Effector memory CD4-positive, alpha-beta T cell (primary cell): ENCODE results near the gene PWWP2B.
A peak's percentile ranks its signal among the peaks of the same experiment; 100 is the strongest.

ENCODE experiments used
- DNase-seq, 3 donors: peaks; one replicate each; pipeline ENCODE4 v3.0.0-alpha.2; 2020
- H3K27ac ChIP-seq: 2 replicates; pipeline ENCODE4 v1.7.0; 2013; ENCODE audit warnings: mild to moderate bottlenecking, low read length, moderate library complexity; ENCODE audit not compliant: insufficient read depth, poor library complexity, severe bottlenecking
- H3K27me3 ChIP-seq: replicated peaks from 2 replicates; pipeline ENCODE4 v1.7.0; 2013; ENCODE audit warnings: mild to moderate bottlenecking, low read length; ENCODE audit not compliant: insufficient read depth, control insufficient read depth, poor library complexity, severe bottlenecking
- H3K36me3 ChIP-seq: 2 replicates; pipeline ENCODE4 v1.7.0; 2013; ENCODE audit warnings: mild to moderate bottlenecking, low read length, moderate library complexity; ENCODE audit not compliant: control insufficient read depth, insufficient read depth
- H3K4me1 ChIP-seq: 2 replicates; pipeline ENCODE4 v1.7.0; 2013; ENCODE audit warnings: low read length, mild to moderate bottlenecking; ENCODE audit not compliant: control insufficient read depth, insufficient read depth, poor library complexity, severe bottlenecking
- H3K4me3 ChIP-seq: 2 replicates; pipeline ENCODE4 v1.7.0; 2013; ENCODE audit warnings: low read length, low read depth, mild to moderate bottlenecking; ENCODE audit not compliant: insufficient read depth, poor library complexity, severe bottlenecking
- H3K9me3 ChIP-seq: 2 replicates; pipeline ENCODE4 v1.7.0; 2013; ENCODE audit warnings: mild to moderate bottlenecking, low read length, moderate library complexity; ENCODE audit not compliant: control insufficient read depth

The PWWP2B gene

DNA sequence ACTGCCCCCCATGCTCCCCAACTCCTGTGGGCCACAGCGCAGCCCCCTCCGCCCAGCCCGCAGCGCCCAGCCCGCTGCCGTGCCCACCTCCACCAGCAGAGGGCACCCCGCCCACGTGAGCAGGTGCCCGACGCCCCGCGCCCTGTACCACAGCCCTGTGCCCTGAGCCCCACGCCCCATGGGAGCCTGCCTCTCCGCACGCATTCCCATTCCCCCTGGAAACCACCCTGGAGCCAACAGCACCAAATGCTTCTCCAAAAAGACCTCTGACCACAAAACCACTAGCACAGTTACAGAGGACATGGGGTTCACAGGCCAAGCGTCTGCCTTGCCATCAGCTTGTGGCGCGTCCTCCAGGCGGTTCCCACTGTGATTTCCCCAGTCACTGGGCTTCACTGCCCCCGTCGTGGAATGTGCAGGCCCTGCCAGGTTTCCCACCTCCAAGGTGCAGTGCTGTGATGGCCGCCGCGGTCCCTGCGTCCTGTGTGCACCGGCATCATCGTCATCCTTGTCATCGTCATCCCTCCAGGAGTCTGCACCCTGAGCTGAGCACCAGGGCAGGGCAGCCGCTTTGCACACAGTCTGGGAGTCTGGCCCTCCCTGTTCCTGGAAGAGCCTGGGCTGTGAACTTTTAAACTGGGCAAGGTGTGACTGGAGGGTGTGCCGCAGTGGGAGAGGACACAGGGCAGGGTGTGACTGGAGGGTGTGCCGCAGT lies 61.7 kb downstream of the PWWP2B start:
- Histone ChIP-seq H3K27me3 (no peaks in the 10 kb centered on the region), H3K4me3 (no peak overlapping the region)

DNA sequence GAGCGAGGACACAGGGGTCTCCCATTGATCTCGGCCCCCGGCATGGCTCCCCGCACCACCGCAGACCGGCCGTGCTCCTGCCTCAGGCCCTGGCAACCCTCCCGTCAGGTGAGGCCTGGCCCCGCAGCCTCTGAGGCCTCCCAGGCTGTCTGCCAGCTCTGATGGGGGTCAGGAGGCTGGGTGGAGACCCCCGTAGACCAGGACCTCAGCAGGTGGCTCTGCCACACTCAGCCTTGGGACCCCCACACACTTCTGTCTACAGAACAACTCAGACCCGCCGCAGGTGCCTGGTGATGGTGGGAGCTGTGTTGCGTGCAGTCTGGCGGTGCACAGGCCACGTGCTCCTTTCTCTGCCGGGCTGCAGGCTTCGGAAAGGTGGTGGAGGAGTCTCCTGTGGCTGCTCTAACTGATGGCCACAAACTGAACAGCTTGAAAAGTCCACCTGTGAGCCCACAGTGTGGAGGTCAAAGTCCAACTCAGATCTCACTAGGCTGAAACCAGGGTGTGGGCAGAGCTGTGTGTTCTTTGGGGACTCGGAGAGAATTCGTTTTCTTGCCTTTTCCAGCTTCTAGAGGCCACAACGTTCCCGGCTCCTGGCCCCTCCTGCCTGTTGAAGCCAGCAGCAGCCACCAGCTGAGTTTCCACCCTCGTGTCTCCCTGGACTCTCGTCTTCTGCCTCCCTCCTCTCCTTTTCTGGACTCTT lies 62.5 kb downstream of the PWWP2B start:
- Histone ChIP-seq H3K4me1 (no peaks in the 10 kb centered on the region), H3K27ac (no peak overlapping the region), H3K9me3 (no peaks in the 10 kb centered on the region), H3K27me3 (no peaks in the 10 kb centered on the region), H3K36me3 (no peaks in the 10 kb centered on the region), H3K4me3 (no peak overlapping the region)
- DNase-seq = no peak

More for the DNA sequence above, 61.7 kb downstream of the PWWP2B start:
- no peaks in the 10 kb centered on the region for H3K36me3 ChIP-seq
- no peaks in the 10 kb centered on the region for H3K9me3 ChIP-seq
- peak; percentile 32 to 49 (median 34) for DNase-seq
- H3K27ac ChIP-seq = no peak overlapping the region
- H3K4me1 ChIP-seq = no peaks in the 10 kb centered on the region

DNA sequence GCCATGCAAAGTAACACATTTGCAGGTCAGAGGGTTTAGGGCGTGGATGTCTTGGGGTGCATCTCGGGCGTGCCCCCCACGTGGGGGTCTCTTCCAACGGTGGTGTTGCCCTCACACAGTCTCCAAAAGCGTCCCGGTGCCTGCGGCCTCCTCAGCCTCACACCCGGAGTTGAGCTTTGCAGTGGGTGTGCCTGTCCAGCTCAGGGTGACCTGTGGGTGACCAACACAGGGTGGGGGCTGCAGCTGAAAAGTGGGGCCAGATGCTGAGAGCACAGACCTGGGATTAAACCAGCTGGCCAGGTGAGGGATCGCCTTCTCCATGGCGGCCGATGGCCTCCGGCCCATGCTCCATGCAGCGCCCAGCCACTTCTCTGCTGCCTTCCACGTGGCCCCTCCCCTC lies 63.1 kb downstream of the PWWP2B start:
- H3K27me3 ChIP-seq = no peaks in the 10 kb centered on the region
- H3K36me3 ChIP-seq = no peaks in the 10 kb centered on the region
- DNase-seq = no peak
- no peaks in the 10 kb centered on the region for H3K9me3 ChIP-seq
- no peak overlapping the region for H3K4me3 ChIP-seq
- H3K4me1 ChIP-seq = no peaks in the 10 kb centered on the region
- H3K27ac ChIP-seq = no peak overlapping the region

DNA sequence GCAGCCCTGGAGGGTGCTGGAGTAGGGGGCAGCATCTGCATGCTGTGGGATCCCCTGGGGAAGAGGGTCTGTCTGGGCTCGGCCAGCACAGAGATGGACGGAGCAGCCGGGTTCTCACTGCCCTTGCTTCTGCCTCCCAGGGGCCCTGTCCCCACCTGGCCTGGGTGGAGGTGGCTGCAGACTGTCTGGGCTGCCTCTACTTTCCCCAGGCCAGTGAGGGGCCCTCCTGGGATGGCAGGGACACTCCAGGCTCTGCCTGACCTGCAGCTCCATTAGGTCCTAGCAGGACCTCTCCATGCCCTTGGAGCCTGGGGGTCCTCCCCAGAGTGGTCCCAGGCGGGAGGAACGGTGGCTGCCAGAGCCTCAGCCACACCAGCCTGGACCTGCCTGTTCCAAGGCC lies 63.7 kb downstream of the PWWP2B start:
- Histone ChIP-seq H3K27ac (no peak overlapping the region), H3K27me3 (no peaks in the 10 kb centered on the region), H3K9me3 (no peaks in the 10 kb centered on the region), H3K4me3 (no peak overlapping the region), H3K4me1 (no peaks in the 10 kb centered on the region), H3K36me3 (no peaks in the 10 kb centered on the region)
- no peak for DNase-seq

DNA sequence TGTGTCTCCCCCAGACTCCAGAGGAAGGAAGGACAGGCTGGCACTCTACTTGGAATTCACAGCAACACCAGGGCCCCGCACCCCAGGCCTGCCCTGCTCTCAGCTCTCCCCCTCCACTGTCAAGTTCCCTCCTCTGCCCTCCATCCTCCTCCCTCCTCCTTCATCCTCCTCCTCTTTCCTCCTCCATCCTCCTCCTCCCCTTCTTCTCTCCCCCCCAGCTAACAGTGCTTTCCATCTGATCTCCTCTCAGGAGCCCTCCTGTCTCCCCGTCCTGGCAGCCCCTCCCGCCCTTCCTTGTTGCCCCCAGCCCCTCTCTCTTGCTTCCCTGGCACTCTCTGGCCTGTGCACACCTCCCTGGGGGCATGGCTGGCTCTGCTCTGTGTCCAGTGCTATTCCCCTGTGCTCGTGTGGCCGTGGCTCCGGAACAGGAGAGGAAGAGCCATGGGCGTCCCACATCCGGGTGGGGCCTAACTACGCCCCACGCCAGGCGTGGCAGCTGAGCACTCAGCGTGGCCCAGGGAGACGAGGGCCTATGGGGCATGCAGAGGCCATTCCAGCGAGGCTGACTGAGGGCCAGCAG lies 64.2 kb downstream of the PWWP2B start:
- no peak for DNase-seq
- no peaks in the 10 kb centered on the region for H3K27me3 ChIP-seq
- no peak overlapping the region for H3K27ac ChIP-seq
- no peaks in the 10 kb centered on the region for H3K4me1 ChIP-seq
- no peaks in the 10 kb centered on the region for H3K9me3 ChIP-seq
- no peak overlapping the region for H3K4me3 ChIP-seq
- no peaks in the 10 kb centered on the region for H3K36me3 ChIP-seq

DNA sequence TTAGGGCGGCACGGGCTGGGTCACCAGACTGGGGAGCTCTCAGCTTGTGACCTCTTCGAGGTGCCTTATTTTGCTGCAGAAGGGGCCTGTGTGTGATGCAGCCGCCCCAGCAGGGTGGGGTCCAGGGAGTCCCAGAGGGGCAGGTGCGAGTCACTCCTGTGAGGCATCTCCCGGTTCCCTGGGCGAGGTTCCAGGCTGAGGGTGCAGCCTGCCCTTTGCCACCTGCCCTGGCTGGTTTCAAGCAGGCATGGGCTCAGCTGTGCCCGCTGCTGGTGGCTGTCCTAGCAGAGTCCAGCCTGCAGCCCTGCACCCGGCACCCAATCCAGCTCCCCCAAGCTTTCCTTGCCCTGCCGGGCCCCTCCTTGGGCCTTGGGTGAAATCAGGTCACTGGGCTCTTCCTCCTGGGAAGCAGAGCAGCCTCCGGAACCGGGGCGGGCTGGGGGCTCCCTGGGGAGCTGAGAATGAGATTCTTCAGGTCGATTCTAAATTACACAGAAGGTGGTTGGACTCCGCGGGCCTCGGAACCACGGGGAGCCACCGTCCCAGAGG lies 64.8 kb downstream of the PWWP2B start:
- Histone ChIP-seq H3K27ac (no peak overlapping the region), H3K4me1 (no peaks in the 10 kb centered on the region), H3K4me3 (no peak overlapping the region), H3K27me3 (no peaks in the 10 kb centered on the region), H3K9me3 (no peaks in the 10 kb centered on the region), H3K36me3 (no peaks in the 10 kb centered on the region)
- no peak for DNase-seq

DNA sequence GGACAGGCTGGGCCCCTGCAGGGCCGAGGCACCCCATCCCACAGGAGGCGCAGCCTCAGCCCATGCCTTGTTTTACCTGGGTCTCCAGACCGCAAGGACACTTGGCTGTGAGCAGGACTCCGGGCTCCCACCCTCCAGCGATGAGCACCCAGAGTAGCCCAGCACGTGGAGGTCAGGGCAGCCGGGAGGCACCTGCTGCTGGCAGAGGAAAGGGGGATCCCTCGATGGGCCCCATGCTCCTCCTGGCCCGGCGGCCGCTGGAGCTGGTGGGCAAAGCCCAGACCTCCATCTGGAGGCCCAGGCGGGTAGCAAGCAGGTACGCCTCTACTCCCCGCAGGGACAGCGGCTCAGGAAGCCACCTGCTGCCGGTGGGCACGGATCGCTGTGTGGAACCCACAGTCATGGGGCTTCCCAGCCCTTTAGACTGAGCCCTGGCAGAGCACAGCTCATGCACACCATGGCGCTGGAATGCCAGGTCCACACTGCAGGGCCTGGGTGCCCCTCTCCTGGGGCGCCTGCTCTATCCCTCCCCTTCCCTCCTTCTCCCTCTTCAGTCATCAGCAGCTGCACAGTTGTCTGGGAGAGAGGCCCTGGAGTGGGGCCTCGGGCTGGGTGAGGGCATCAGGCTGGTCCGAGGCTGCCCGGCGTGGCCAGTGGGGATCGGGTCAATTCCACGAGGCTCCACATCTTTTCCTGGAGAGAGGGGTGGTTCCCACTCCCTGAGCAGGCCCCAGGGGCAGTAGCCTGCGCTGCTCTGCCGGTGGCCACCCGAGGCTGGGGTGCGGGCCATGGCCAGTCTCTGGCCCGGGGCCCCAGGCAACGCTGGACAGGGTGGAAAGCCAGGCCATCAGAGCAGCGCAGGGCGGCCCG lies 65.7 kb downstream of the PWWP2B start:
- no peaks in the 10 kb centered on the region for H3K27me3 ChIP-seq
- no peak overlapping the region for H3K27ac ChIP-seq
- no peak overlapping the region for H3K4me3 ChIP-seq

DNA sequence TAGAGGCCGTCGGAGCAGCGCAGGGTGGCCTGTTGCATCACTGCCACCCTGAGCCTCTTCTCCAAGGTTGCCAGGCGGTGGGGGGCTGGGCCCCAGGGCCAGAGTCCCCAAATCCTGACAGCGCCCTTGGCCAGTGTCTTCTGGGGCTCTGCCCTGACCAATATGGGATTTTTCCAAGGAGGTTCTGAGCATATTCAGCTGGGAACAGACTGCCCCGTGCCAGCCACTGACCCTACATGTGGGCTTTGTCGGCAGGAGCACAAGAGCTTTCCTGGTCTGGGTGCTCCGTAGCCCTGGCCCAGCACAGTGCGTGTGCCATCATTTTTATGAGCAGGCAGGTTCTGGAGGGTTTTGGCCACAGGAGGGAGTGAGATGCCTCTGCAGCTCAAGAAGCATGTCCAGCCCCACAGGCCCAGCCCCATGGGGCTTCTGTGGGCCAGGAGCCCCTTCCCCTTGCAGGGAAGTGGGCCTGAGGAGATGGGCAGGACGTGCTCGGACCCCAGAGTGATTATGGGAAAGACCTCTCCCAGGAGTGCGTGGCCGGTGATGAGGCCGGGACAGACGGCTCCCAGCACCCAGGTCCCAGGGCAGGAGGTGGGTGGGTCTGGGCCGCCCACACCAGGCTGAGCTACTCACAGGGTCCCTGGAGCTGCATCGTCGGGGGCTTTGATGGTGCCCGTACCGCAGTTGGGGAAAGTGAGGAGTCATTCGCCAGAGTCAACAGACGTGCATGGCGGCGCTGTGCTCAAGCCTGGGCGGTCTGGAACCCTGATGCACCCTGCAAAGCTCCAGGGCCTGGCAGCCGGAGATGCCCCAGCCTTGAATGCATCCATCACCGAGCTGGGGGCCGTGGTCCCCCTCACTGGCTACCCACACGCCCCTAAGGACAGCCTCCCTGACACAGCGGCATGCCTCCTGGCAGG lies 66.6 kb downstream of the PWWP2B start:
- Histone ChIP-seq H3K36me3 (no peaks in the 10 kb centered on the region), H3K9me3 (no peaks in the 10 kb centered on the region), H3K27ac (no peak overlapping the region), H3K4me3 (no peak overlapping the region), H3K27me3 (no peaks in the 10 kb centered on the region), H3K4me1 (no peaks in the 10 kb centered on the region)
- no peak for DNase-seq

More for the DNA sequence above, 65.7 kb downstream of the PWWP2B start:
- DNase-seq = no peak
- H3K36me3 ChIP-seq = no peaks in the 10 kb centered on the region
- no peaks in the 10 kb centered on the region for H3K4me1 ChIP-seq
- H3K9me3 ChIP-seq = no peaks in the 10 kb centered on the region
